ENCODE results near the gene MYH14. TPM values are rescaled to one million over a fixed set of nuclear protein-coding genes. Genes with fewer than 3 reads are reported as not detected.

MYH14 gene
- total and polyA plus RNA-seq, 2 of the 13 experiments (the other 11 are each of a cell fraction or from before 2014, with no cell fraction given) = 5.5 to 5.8 TPM

- intact Hi-C loops (cut with micrococcal nuclease; ENCODE audit: unreplicated experiment) (no loop called here), in situ Hi-C loops (cut with HindIII; ENCODE audit: extremely low pct_ligation_motif_present, low pct_unique_long_range_greater_than_20kb) (no loop called here)
- FAIRE-seq (no peak), DNase-seq (ENCODE audit: low spot score) (no peak), ATAC-seq (no peak)
- H3K9me3 ChIP-seq (ENCODE audit: low read length) = no peaks in the 10 kb centered on the region
- H3K4me1 ChIP-seq (ENCODE audit: insufficient read depth, low read length) = no peaks in the 10 kb centered on the region; the same call in 1 of the 2 replicates
- no peaks in the 10 kb centered on the region for H3K36me3 ChIP-seq (replicated peaks in 1 of 2; ENCODE audit: control insufficient read depth in 1 of 2, insufficient read depth in 2 of 2, low read length in 2 of 2)
- TF ChIP-seq ZNF777 (CRISPR knock-in tag; IDR thresholded peaks at IDR 0.05) = no peak
- TF ChIP-seq ZC3H13 (CRISPR knock-in tag; IDR thresholded peaks at IDR 0.05) = no peak
- no peak for TF ChIP-seq ZSCAN29 (CRISPR knock-in tag; conservative IDR thresholded peaks at IDR 0.05)
- no peak for TF ChIP-seq KDM4B (CRISPR knock-in tag; IDR thresholded peaks at IDR 0.05)
- no peak for TF ChIP-seq ZNF256 (CRISPR knock-in tag; conservative IDR thresholded peaks at IDR 0.05)
- H3K27ac ChIP-seq (ENCODE audit: extremely low read length, insufficient read depth, low read length) = no peak overlapping the region
- WGBS (ENCODE audit: low lambda C conversion rate) = 5% methylated on average over 3 of the region's 5 CpGs
- H4K20me1 ChIP-seq (ENCODE audit: insufficient read depth, low read length) = no peaks in the 10 kb centered on the region
- no peak overlapping the region for H2AFZ ChIP-seq (ENCODE audit: low read length)
- no peak overlapping the region for H3K4me2 ChIP-seq (ENCODE audit: low read depth, low read length)
- H3K27me3 ChIP-seq (ENCODE audit: control insufficient read depth in 1 of 2, insufficient read depth in 2 of 2, low read length in 2 of 2) = peaks cover 0 to 4% of the 10 kb centered on the region in 2 experiments; a peak in 2 of 5 replicates
- ChIA-PET POLR2A (no interaction called here), CTCF (ENCODE audit: low intra/inter-chr PET ratio, low total read pairs) (no interaction called here)
- no TSS peak for BruUV-seq (replicated peaks)
- H3K9ac ChIP-seq (ENCODE audit: insufficient read depth, low read depth, low read length) = no peak overlapping the region
- no peak overlapping the region for H3K4me3 ChIP-seq (replicated peaks in 1 of 3; ENCODE audit: insufficient read depth in 1 of 3, low read depth in 2 of 3, low read length in 3 of 3)
- no peaks in the 10 kb centered on the region for H3K79me2 ChIP-seq (ENCODE audit: insufficient read depth, low read length)
These were observed 8.2 kb upstream of the MYH14 start for GRCh38 chr19:50195224-50195623.

DNA sequence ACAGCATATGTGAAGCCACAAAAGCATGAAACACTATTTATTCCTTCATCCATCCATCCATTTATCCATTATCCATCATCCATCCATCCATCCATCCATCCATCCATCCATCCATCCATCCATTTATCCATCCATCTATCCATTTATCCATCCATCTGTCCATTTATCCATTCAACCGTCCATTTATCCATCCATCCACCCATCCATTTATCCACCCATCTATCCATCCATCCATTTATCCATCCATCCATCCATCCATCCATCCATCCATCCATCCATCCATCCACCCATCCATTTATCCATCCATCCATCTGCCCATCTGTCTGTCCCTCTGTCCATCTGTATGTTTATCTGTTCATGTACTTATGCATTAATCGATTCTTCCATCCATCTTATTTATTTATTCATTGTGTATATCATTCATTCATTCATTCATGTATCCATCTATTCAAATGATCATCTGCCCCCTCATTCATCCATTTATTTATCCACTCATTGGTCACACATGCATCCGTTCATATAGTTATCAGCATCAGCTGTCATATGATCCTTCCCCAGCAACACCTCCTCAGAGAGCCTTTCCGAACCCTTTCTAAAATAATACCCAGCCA lies 7.0 kb upstream of the MYH14 start:
- H3K27ac ChIP-seq (ENCODE audit: extremely low read length, insufficient read depth, low read length) = no peak overlapping the region
- in situ Hi-C loops (cut with HindIII; ENCODE audit: extremely low pct_ligation_motif_present, low pct_unique_long_range_greater_than_20kb) = no loop called here
- 14% methylated on average over 4 of the region's 4 CpGs for WGBS (ENCODE audit: low lambda C conversion rate)
- POLR2A ChIA-PET = no interaction called here
- no peaks in the 10 kb centered on the region; the same call in 1 of the 2 replicates for H3K4me1 ChIP-seq (ENCODE audit: insufficient read depth, low read length)
- no peaks in the 10 kb centered on the region for H3K9me3 ChIP-seq (ENCODE audit: low read length)
- no peak overlapping the region for H2AFZ ChIP-seq (ENCODE audit: low read length)
- no peak overlapping the region for H3K4me3 ChIP-seq (replicated peaks in 1 of 3; ENCODE audit: insufficient read depth in 1 of 3, low read depth in 2 of 3, low read length in 3 of 3)
- no peaks in the 10 kb centered on the region for H4K20me1 ChIP-seq (ENCODE audit: insufficient read depth, low read length)
- H3K79me2 ChIP-seq (ENCODE audit: insufficient read depth, low read length) = no peaks in the 10 kb centered on the region
- intact Hi-C loops (cut with micrococcal nuclease; ENCODE audit: unreplicated experiment) = no loop called here
- H3K36me3 ChIP-seq (replicated peaks in 1 of 2; ENCODE audit: control insufficient read depth in 1 of 2, insufficient read depth in 2 of 2, low read length in 2 of 2) = no peaks in the 10 kb centered on the region
- CTCF ChIA-PET (ENCODE audit: low intra/inter-chr PET ratio, low total read pairs) = no interaction called here
- peaks cover 0 to 4% of the 10 kb centered on the region in 2 experiments; a peak in 2 of 5 replicates for H3K27me3 ChIP-seq (ENCODE audit: control insufficient read depth in 1 of 2, insufficient read depth in 2 of 2, low read length in 2 of 2)
- no peak overlapping the region for H3K9ac ChIP-seq (ENCODE audit: insufficient read depth, low read depth, low read length)
- BruUV-seq (replicated peaks) = no TSS peak
- H3K4me2 ChIP-seq (ENCODE audit: low read depth, low read length) = no peak overlapping the region
- no peak for TF ChIP-seq ZSCAN9 (CRISPR knock-in tag; IDR thresholded peaks at IDR 0.05; ENCODE audit: borderline replicate concordance)
- TF ChIP-seq ZBTB20 (CRISPR knock-in tag; IDR thresholded peaks at IDR 0.05; ENCODE audit: borderline replicate concordance, low read depth) = no peak
- FAIRE-seq (no peak), ATAC-seq (no peak), DNase-seq (ENCODE audit: low spot score) (no peak)
